Keratinocyte (primary cell): ENCODE measurements around the gene ADAM12.

Source experiments
- EZH2 ChIP-seq: IDR thresholded peaks from one replicate; pipeline ENCODE4 v1.6.1; 2012; ENCODE audit warnings: inconsistent platforms, mild to moderate bottlenecking, low read length, moderate library complexity
- TF ChIP-seq, protein P1 (sequence below), 3 experiments: IDR thresholded peaks in 1 of 3; conservative IDR thresholded peaks in 1 of 3; optimal IDR thresholded peaks in 1 of 3; 2 replicates in 2 of 3; 3 replicates in 1 of 3; pipeline versions ENCODE3 to v1.5.1; 2011; ENCODE audit warnings: low read length in 3 of 3, mild to moderate bottlenecking in 3 of 3, moderate library complexity in 2 of 3, control low read depth in 1 of 3, inconsistent platforms in 1 of 3; ENCODE audit not compliant: insufficient read depth in 2 of 3; ENCODE audit errors: extremely low read depth in 1 of 3

DNA sequence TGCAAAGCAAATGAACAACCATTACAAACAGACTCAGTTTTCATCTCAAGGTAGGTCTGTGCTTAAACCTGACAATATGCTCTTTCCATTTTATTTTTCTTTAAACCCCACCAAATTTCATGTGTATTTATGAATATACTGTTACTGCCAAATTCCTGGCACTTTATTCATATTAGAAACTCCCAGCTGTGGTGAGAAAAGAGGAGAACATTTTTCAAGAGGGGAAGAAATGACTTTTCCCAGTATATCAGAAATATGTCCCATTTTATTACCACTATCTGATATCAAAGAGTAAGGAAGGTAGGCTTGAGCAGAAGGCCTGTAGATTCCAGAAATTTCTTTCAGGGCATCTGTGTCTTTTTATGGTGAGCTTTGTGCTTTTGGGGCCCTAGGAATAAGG lies 189.6 kb downstream of the ADAM12 start:
- TF ChIP-seq, protein P1, sequence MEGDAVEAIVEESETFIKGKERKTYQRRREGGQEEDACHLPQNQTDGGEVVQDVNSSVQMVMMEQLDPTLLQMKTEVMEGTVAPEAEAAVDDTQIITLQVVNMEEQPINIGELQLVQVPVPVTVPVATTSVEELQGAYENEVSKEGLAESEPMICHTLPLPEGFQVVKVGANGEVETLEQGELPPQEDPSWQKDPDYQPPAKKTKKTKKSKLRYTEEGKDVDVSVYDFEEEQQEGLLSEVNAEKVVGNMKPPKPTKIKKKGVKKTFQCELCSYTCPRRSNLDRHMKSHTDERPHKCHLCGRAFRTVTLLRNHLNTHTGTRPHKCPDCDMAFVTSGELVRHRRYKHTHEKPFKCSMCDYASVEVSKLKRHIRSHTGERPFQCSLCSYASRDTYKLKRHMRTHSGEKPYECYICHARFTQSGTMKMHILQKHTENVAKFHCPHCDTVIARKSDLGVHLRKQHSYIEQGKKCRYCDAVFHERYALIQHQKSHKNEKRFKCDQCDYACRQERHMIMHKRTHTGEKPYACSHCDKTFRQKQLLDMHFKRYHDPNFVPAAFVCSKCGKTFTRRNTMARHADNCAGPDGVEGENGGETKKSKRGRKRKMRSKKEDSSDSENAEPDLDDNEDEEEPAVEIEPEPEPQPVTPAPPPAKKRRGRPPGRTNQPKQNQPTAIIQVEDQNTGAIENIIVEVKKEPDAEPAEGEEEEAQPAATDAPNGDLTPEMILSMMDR (optimal IDR thresholded peaks at IDR 0.05 in 1 of 3, IDR thresholded peaks at IDR 0.05 in 1 of 3, conservative IDR thresholded peaks at IDR 0.05 in 1 of 3; ENCODE audit: extremely low read depth in 1 of 3, insufficient read depth in 2 of 3, low read length in 3 of 3), result no peak
- TF ChIP-seq EZH2, result no peak
